CD1c-positive myeloid dendritic cell (primary cell): ENCODE measurements around the gene SPATA2.
"Not testable (repeated sequence)": the region's sequence is repeated elsewhere in the genome, so short reads cannot be mapped to it uniquely, and the experiment has no call there.

ENCODE experiments used
- DNase-seq: peaks from one replicate; pipeline ENCODE4 v3.0.0-alpha.2; 2016; ENCODE audit errors: extremely low spot score

Gene SPATA2

GRCh38 chr20:49904440-49905214 lies 10.7 kb downstream of the SPATA2 start:
- DNase-seq = no peak

- no peak for DNase-seq
Observed at GRCh38 chr20:49901588-49901987, 13.7 kb downstream of the SPATA2 start.

- DNase-seq = no peak
Observed at GRCh38 chr20:49899541-49900383, 15.6 kb downstream of the SPATA2 start.

GRCh38 chr20:49896204-49896603 lies 19.1 kb downstream of the SPATA2 start:
- DNase-seq = peak; percentile 41

GRCh38 chr20:49895474-49896093 lies 19.7 kb downstream of the SPATA2 start:
- DNase-seq = not testable (repeated sequence)

GRCh38 chr20:49894073-49894470 lies 21.3 kb downstream of the SPATA2 start:
- peak; percentile 35 for DNase-seq

GRCh38 chr20:49893242-49894072 lies 21.9 kb downstream of the SPATA2 start:
- peak; percentile 55 for DNase-seq

- DNase-seq = no peak
Observed at GRCh38 chr20:49892817-49893216, 22.5 kb downstream of the SPATA2 start.

GRCh38 chr20:49892260-49892659 lies 23.1 kb downstream of the SPATA2 start:
- DNase-seq = peak; percentile 6

GRCh38 chr20:49891476-49892110 lies 23.7 kb downstream of the SPATA2 start:
- DNase-seq = no peak

- peak; percentile 21 for DNase-seq
Observed at GRCh38 chr20:49890471-49891361, 24.6 kb downstream of the SPATA2 start.

GRCh38 chr20:49889935-49890333 lies 25.4 kb downstream of the SPATA2 start:
- DNase-seq = no peak

GRCh38 chr20:49889001-49889934 lies 26.1 kb downstream of the SPATA2 start:
- peak; percentile 16 for DNase-seq

- DNase-seq = peak; percentile 35
Observed at GRCh38 chr20:49888212-49889000, 26.9 kb downstream of the SPATA2 start.

GRCh38 chr20:49887251-49888211 lies 27.8 kb downstream of the SPATA2 start:
- DNase-seq = no peak

- DNase-seq = no peak
Observed at GRCh38 chr20:49886571-49887213, 28.6 kb downstream of the SPATA2 start.
